Neural progenitor cell (in vitro differentiated cells): ENCODE measurements around the gene RAP2C. TPM values are rescaled to one million over a fixed set of nuclear protein-coding genes. Genes with fewer than 3 reads are reported as not detected.

Source experiments
- DNase-seq: peaks from one replicate; pipeline ENCODE4 v3.0.0-alpha.2; 2016; ENCODE audit warnings: low spot score
- H2AFZ ChIP-seq: fragments of 200-600 bp; sonication (generic); replicated peaks from 2 replicates; pipeline ENCODE4 v1.6.1; 2016; ENCODE audit warnings: antibody characterized with exemption
- H3F3A ChIP-seq: fragments of 200-600 bp; sonication (generic); 2 replicates; pipeline ENCODE4 v1.6.1; 2016; ENCODE audit warnings: antibody characterized with exemption, low read depth
- H3K27ac ChIP-seq: fragments of 200-600 bp; sonication (generic); 2 replicates; pipeline ENCODE4 v1.5.1; 2016; ENCODE audit warnings: mild to moderate bottlenecking
- H3K27me3 ChIP-seq: fragments of 200-600 bp; sonication (generic); 2 replicates; pipeline ENCODE4 v1.6.1; 2016; ENCODE audit warnings: mild to moderate bottlenecking, moderate library complexity
- H3K36me3 ChIP-seq: fragments of 200-600 bp; sonication (generic); 2 replicates; pipeline ENCODE4 v1.5.1; 2016
- H3K4me1 ChIP-seq: fragments of 200-600 bp; sonication (generic); 2 replicates; pipeline ENCODE4 v1.6.1; 2016; ENCODE audit warnings: mixed run types
- H3K4me2 ChIP-seq: fragments of 200-600 bp; sonication (generic); 2 replicates; pipeline ENCODE4 v1.6.1; 2016
- H3K4me3 ChIP-seq: fragments of 200-600 bp; sonication (generic); 2 replicates; pipeline ENCODE4 v1.5.1; 2016
- H3K79me2 ChIP-seq: fragments of 200-600 bp; sonication (generic); 2 replicates; pipeline ENCODE4 v1.6.1; 2016; ENCODE audit warnings: low read depth
- H3K9ac ChIP-seq: fragments of 200-600 bp; sonication (generic); 2 replicates; pipeline ENCODE4 v1.6.1; 2016
- H3K9me3 ChIP-seq: fragments of 200-600 bp; sonication (generic); 2 replicates; pipeline ENCODE4 v1.5.1; 2016; ENCODE audit warnings: low read depth
- H4K20me1 ChIP-seq: fragments of 200-600 bp; sonication (generic); 2 replicates; pipeline ENCODE4 v1.6.1; 2016; ENCODE audit warnings: low read depth
- H3K27ac Mint-ChIP-seq: 3 replicates; pipeline ENCODE4 v1.8.0; 2021; ENCODE audit warnings: mixed read lengths
- H3K27me3 Mint-ChIP-seq: 2 replicates; pipeline ENCODE4 v1.8.0; 2022; ENCODE audit warnings: low read depth, mild to moderate bottlenecking, inconsistent platforms, moderate library complexity, mixed read lengths; ENCODE audit not compliant: insufficient read depth
- H3K36me3 Mint-ChIP-seq: 3 replicates; pipeline ENCODE4 v1.8.0; 2021; ENCODE audit warnings: mixed read lengths
- H3K4me1 Mint-ChIP-seq: 3 replicates; pipeline ENCODE4 v1.8.0; 2021; ENCODE audit warnings: mixed read lengths
- H3K4me3 Mint-ChIP-seq: 3 replicates; pipeline ENCODE4 v1.8.0; 2021; ENCODE audit warnings: mild to moderate bottlenecking, moderate library complexity, mixed read lengths
- H3K9me3 Mint-ChIP-seq: 3 replicates; pipeline ENCODE4 v1.8.0; 2020; ENCODE audit warnings: mixed read lengths
- EZH2 ChIP-seq: fragments of 200-600 bp; sonication (generic); IDR thresholded peaks from 2 replicates; pipeline ENCODE4 v1.6.1; 2017; ENCODE audit warnings: antibody characterized with exemption, mild to moderate bottlenecking, moderate library complexity
- EZH2phosphoT487 ChIP-seq: fragments of 200-600 bp; sonication (generic); IDR thresholded peaks from 2 replicates; pipeline ENCODE4 v1.6.1; 2017; ENCODE audit warnings: antibody characterized with exemption
- total RNA-seq: library from RNA; depleted of rRNA; stranded (reverse); fragments of >200 nt; gene quantifications from 2 replicates; pipeline ENCODE4 v1.2.3, GENCODE V29; 2015; ENCODE audit warnings: low replicate concordance
- TF ChIP-seq, protein P1 (sequence below): fragments of 200-600 bp; sonication (generic); IDR thresholded peaks from 2 replicates; pipeline ENCODE4 v1.5.1; 2017; ENCODE audit warnings: antibody characterized with exemption, mild to moderate bottlenecking

RAP2C gene
- total RNA-seq, 1 donor from 2014 or later: 43.8 TPM

DNA sequence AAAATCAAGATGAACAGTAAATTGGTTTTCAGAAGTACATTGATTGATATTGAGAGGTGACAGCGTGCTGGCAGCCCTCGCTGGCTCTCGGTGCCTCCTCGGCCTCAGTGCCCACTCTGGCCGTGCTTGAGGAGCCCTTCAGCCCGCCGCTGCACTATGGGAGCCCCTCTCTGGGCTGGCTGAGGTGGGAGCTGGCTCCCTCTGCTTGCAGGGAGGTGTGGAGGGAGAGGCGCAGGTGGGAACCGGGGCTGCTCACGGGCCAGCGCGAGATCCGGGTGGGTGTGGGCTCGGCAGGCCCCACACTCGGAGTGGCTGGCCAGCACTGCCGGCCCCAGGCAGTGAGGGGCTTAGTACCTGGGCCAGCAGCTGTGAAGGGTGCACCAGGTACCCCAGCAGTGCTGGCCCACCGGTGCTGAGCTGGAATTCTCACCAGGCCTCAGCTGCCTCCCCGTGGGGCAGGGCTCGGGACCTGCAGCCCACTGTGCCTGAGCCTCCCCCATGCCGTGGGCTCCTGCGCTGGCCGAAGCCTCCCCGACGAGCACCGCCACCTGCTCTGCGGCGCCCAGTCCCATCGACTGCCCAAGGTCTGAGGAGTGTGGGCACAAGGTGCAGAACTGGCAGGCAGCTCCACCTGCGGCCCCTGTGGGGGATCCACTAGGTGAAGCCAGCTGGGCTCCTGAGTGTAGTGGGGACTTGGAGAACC is 25.2 kb downstream of the RAP2C start:
- H3K4me1 Mint-ChIP-seq: no peaks in the 10 kb centered on the region
- H3K4me3 Mint-ChIP-seq: no peak overlapping the region
- H3K27ac Mint-ChIP-seq: no peak overlapping the region
- Histone ChIP-seq H3K9me3 (peaks cover 7% of the 10 kb centered on the region), H3K4me1 (no peaks in the 10 kb centered on the region), H3K27ac (no peak overlapping the region), H3K79me2 (no peaks in the 10 kb centered on the region), H4K20me1 (no peaks in the 10 kb centered on the region), H3K27me3 (no peaks in the 10 kb centered on the region), H3F3A (no peaks in the 10 kb centered on the region), H3K4me3 (no peak overlapping the region), H3K36me3 (no peaks in the 10 kb centered on the region), H2AFZ (no peak overlapping the region), H3K4me2 (no peak overlapping the region), H3K9ac (no peak overlapping the region)
- DNase-seq: no peak
- H3K9me3 Mint-ChIP-seq: peaks cover 3% of the 10 kb centered on the region
- no peaks in the 10 kb centered on the region for H3K36me3 Mint-ChIP-seq
- no peaks in the 10 kb centered on the region for H3K27me3 Mint-ChIP-seq
- TF ChIP-seq EZH2phosphoT487 (no peak), EZH2 (no peak)
- TF ChIP-seq, protein P1, sequence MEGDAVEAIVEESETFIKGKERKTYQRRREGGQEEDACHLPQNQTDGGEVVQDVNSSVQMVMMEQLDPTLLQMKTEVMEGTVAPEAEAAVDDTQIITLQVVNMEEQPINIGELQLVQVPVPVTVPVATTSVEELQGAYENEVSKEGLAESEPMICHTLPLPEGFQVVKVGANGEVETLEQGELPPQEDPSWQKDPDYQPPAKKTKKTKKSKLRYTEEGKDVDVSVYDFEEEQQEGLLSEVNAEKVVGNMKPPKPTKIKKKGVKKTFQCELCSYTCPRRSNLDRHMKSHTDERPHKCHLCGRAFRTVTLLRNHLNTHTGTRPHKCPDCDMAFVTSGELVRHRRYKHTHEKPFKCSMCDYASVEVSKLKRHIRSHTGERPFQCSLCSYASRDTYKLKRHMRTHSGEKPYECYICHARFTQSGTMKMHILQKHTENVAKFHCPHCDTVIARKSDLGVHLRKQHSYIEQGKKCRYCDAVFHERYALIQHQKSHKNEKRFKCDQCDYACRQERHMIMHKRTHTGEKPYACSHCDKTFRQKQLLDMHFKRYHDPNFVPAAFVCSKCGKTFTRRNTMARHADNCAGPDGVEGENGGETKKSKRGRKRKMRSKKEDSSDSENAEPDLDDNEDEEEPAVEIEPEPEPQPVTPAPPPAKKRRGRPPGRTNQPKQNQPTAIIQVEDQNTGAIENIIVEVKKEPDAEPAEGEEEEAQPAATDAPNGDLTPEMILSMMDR: no peak

- Mint-ChIP-seq H3K27ac (no peak overlapping the region), H3K4me3 (no peak overlapping the region), H3K4me1 (no peaks in the 10 kb centered on the region), H3K9me3 (peaks cover 3% of the 10 kb centered on the region), H3K27me3 (peaks cover 2% of the 10 kb centered on the region), H3K36me3 (no peaks in the 10 kb centered on the region)
- Histone ChIP-seq H2AFZ (no peak overlapping the region), H3K4me3 (no peak overlapping the region), H4K20me1 (no peaks in the 10 kb centered on the region), H3K36me3 (no peaks in the 10 kb centered on the region), H3K27me3 (no peaks in the 10 kb centered on the region), H3K4me1 (no peaks in the 10 kb centered on the region), H3K4me2 (no peak overlapping the region), H3F3A (no peaks in the 10 kb centered on the region), H3K27ac (no peak overlapping the region), H3K9ac (no peak overlapping the region), H3K9me3 (peaks cover 7% of the 10 kb centered on the region), H3K79me2 (no peaks in the 10 kb centered on the region)
- no peak for DNase-seq
- TF ChIP-seq, protein P1: no peak
- TF ChIP-seq EZH2 (no peak), EZH2phosphoT487 (no peak)
These were observed 27.3 kb downstream of the RAP2C start for GRCh38 chrX:132191938-132192337.

DNA sequence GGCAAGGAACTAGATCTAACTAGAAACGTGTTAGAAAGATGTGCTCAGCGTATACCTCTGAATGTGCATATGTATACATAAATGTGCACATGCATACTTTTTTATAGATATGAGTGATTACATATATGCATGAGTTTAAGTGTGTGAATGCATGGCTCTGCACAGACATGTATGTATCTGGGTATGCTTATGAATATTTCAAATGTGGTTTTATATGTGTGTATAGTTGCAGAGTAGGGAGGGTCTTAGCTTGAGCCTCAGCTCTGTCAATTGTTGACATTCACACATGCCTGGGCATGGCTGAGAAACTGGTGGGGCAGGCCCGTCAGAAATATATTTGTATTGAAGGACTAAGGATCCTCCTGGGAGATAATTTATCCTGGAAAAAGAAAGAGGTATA is 31.1 kb downstream of the RAP2C start:
- H3K79me2 ChIP-seq: no peaks in the 10 kb centered on the region
- Mint-ChIP-seq H3K27ac (no peak overlapping the region), H3K4me1 (no peaks in the 10 kb centered on the region), H3K27me3 (peaks cover 2% of the 10 kb centered on the region), H3K4me3 (no peak overlapping the region), H3K36me3 (no peaks in the 10 kb centered on the region), H3K9me3 (peaks cover 3% of the 10 kb centered on the region)
- H3K9ac ChIP-seq: no peak overlapping the region
- H3K4me1 ChIP-seq: no peaks in the 10 kb centered on the region
- no peaks in the 10 kb centered on the region for H3K36me3 ChIP-seq
- no peak overlapping the region for H3K4me3 ChIP-seq
- no peak overlapping the region for H3K4me2 ChIP-seq
- no peaks in the 10 kb centered on the region for H3F3A ChIP-seq
- no peaks in the 10 kb centered on the region for H3K27me3 ChIP-seq
- no peak for DNase-seq
- H4K20me1 ChIP-seq: no peaks in the 10 kb centered on the region
- H3K9me3 ChIP-seq: no peaks in the 10 kb centered on the region
- no peak overlapping the region for H3K27ac ChIP-seq
- TF ChIP-seq EZH2 (no peak), EZH2phosphoT487 (no peak)
- TF ChIP-seq, protein P1: no peak
- H2AFZ ChIP-seq: no peak overlapping the region
